ENCODE data around the gene AIPL1.

Gene AIPL1

DNA sequence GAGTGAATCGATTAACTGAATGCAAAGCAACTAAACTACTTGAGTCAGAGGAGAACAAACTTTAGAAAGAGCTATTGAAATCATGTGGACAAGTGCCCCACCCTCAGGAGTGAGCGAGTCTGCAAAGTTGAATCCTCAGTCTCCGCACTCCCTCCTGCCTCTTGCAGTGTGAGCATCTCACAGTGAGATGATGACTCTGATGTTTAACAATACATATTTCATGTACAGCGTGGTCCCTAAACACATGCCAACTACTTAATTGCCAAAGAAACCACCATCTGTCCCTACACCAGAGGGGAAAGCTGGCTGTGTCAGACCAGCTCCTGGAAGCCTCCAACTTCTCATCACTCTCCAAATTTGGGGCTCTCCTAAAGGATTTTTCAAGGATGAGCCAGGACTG, 40.5 kb upstream of the AIPL1 start:
- no peak overlapping the region for H2AFZ ChIP-seq (ENCODE audit: low read length)
- H3K9me3 ChIP-seq (ENCODE audit: low read length) = no peaks in the 10 kb centered on the region
- no peak overlapping the region for H3K9ac ChIP-seq (ENCODE audit: low read length)
- H3K27ac ChIP-seq (ENCODE audit: low read depth, low read length, poor library complexity, severe bottlenecking) = no peak overlapping the region
- H3K79me2 ChIP-seq (ENCODE audit: insufficient read depth, low read length) = no peaks in the 10 kb centered on the region
- H3K36me3 ChIP-seq (ENCODE audit: insufficient read depth, low read length) = no peaks in the 10 kb centered on the region
- 0 out of 2 replicates have a peak, but pooled peaks cover 5% of the 10 kb centered on the region for H3K27me3 ChIP-seq (ENCODE audit: insufficient read depth, low read length)
- no peak overlapping the region for H3K4me2 ChIP-seq (ENCODE audit: low read length)
- TF ChIP-seq, protein P1, sequence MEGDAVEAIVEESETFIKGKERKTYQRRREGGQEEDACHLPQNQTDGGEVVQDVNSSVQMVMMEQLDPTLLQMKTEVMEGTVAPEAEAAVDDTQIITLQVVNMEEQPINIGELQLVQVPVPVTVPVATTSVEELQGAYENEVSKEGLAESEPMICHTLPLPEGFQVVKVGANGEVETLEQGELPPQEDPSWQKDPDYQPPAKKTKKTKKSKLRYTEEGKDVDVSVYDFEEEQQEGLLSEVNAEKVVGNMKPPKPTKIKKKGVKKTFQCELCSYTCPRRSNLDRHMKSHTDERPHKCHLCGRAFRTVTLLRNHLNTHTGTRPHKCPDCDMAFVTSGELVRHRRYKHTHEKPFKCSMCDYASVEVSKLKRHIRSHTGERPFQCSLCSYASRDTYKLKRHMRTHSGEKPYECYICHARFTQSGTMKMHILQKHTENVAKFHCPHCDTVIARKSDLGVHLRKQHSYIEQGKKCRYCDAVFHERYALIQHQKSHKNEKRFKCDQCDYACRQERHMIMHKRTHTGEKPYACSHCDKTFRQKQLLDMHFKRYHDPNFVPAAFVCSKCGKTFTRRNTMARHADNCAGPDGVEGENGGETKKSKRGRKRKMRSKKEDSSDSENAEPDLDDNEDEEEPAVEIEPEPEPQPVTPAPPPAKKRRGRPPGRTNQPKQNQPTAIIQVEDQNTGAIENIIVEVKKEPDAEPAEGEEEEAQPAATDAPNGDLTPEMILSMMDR (IDR thresholded peaks at IDR 0.05; ENCODE audit: low read length) = no peak
- no peaks in the 10 kb centered on the region for H4K20me1 ChIP-seq (ENCODE audit: insufficient read depth, low read length)
- H3K4me3 ChIP-seq (ENCODE audit: low read depth, low read length, poor library complexity, severe bottlenecking) = no peak overlapping the region
- no peaks in the 10 kb centered on the region for H3K4me1 ChIP-seq (ENCODE audit: insufficient read depth, low read length, severe bottlenecking)
- H3K9me2 ChIP-seq (ENCODE audit: low read depth, low read length) = no peaks in the 10 kb centered on the region
- H3F3A ChIP-seq (ENCODE audit: insufficient read depth, low read length) = no peaks in the 10 kb centered on the region

DNA sequence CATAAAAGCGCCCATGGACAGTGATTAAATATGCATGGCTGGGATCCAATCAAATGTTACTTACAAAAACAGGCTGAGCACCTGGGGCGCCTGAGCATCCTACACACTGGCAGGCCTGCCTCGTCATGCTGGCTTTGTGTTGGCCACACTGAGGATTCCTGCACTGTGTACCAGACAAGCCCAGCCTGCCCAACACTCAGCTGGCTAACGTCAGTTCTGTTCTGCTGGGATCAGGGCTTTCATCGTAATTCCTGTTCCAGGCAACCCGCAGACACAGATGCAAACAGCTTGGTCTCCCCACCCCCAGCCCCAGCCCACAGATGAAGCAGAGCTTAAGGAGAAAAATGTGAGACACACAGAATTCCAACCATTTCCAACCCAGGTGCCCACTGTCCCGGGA, 40.0 kb upstream of the AIPL1 start:
- H2AFZ ChIP-seq (ENCODE audit: low read length) = no peak overlapping the region
- no peak overlapping the region for H3K9ac ChIP-seq (ENCODE audit: low read length)
- H4K20me1 ChIP-seq (ENCODE audit: insufficient read depth, low read length) = no peaks in the 10 kb centered on the region
- H3K4me1 ChIP-seq (ENCODE audit: insufficient read depth, low read length, severe bottlenecking) = no peaks in the 10 kb centered on the region
- no peaks in the 10 kb centered on the region for H3K79me2 ChIP-seq (ENCODE audit: insufficient read depth, low read length)
- H3K4me3 ChIP-seq (ENCODE audit: low read depth, low read length, poor library complexity, severe bottlenecking) = no peak overlapping the region
- TF ChIP-seq, protein P1 (IDR thresholded peaks at IDR 0.05; ENCODE audit: low read length) = no peak
- TF ChIP-seq EZH2 (IDR thresholded peaks at IDR 0.05; ENCODE audit: borderline replicate concordance, low read length) = no peak
- H3K27me3 ChIP-seq (ENCODE audit: insufficient read depth, low read length) = 0 out of 2 replicates have a peak, but pooled peaks cover 5% of the 10 kb centered on the region
- H3K36me3 ChIP-seq (ENCODE audit: insufficient read depth, low read length) = no peaks in the 10 kb centered on the region
- no peak overlapping the region for H3K4me2 ChIP-seq (ENCODE audit: low read length)
- H3K9me2 ChIP-seq (ENCODE audit: low read depth, low read length) = no peaks in the 10 kb centered on the region
- H3K9me3 ChIP-seq (ENCODE audit: low read length) = no peaks in the 10 kb centered on the region
- H3K27ac ChIP-seq (ENCODE audit: low read depth, low read length, poor library complexity, severe bottlenecking) = no peak overlapping the region
- no peaks in the 10 kb centered on the region for H3F3A ChIP-seq (ENCODE audit: insufficient read depth, low read length)

DNA sequence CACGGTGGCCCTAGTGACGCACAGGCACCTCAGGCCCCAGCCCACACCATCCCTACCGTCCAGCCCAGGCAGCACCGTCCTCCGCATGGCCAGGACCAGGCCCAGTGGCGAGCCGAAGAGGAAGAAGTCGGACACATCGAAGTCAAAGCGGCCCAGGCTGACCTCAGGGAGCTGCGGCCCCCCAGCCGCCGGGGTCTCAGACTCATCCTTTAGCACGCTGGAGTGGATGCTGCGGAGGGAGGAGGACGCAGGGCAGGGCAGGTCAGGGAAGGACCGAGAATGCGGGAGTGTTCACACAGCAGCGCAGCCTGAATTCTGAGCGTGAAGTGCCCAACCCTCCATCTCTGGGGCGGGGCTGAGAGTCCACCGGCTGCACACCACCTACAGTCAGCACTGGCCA, 39.5 kb upstream of the AIPL1 start:
- no peak for TF ChIP-seq EZH2 (IDR thresholded peaks at IDR 0.05; ENCODE audit: borderline replicate concordance, low read length)
- TF ChIP-seq, protein P1 (IDR thresholded peaks at IDR 0.05; ENCODE audit: low read length) = no peak
- Histone ChIP-seq H3K79me2 (ENCODE audit: insufficient read depth, low read length) (no peaks in the 10 kb centered on the region), H3K27me3 (ENCODE audit: insufficient read depth, low read length) (0 out of 2 replicates have a peak, but pooled peaks cover 5% of the 10 kb centered on the region), H3K4me1 (ENCODE audit: insufficient read depth, low read length, severe bottlenecking) (no peaks in the 10 kb centered on the region), H3K9me3 (ENCODE audit: low read length) (no peaks in the 10 kb centered on the region), H4K20me1 (ENCODE audit: insufficient read depth, low read length) (no peaks in the 10 kb centered on the region), H3K4me3 (ENCODE audit: low read depth, low read length, poor library complexity, severe bottlenecking) (no peak overlapping the region), H3K36me3 (ENCODE audit: insufficient read depth, low read length) (no peaks in the 10 kb centered on the region), H3K9me2 (ENCODE audit: low read depth, low read length) (no peaks in the 10 kb centered on the region), H3K4me2 (ENCODE audit: low read length) (no peak overlapping the region), H3K27ac (ENCODE audit: low read depth, low read length, poor library complexity, severe bottlenecking) (no peak overlapping the region), H2AFZ (ENCODE audit: low read length) (no peak overlapping the region), H3K9ac (ENCODE audit: low read length) (no peak overlapping the region), H3F3A (ENCODE audit: insufficient read depth, low read length) (no peaks in the 10 kb centered on the region)

Data from OCI-LY1 (cell line).